ENCODE data around the gene INIP. TPM values are rescaled to one million over a fixed set of nuclear protein-coding genes. Genes with fewer than 3 reads are reported as not detected.

The INIP gene
- total and polyA plus RNA-seq, 2 experiments from 2014 or later = 13.1 to 18.9 TPM

DNA sequence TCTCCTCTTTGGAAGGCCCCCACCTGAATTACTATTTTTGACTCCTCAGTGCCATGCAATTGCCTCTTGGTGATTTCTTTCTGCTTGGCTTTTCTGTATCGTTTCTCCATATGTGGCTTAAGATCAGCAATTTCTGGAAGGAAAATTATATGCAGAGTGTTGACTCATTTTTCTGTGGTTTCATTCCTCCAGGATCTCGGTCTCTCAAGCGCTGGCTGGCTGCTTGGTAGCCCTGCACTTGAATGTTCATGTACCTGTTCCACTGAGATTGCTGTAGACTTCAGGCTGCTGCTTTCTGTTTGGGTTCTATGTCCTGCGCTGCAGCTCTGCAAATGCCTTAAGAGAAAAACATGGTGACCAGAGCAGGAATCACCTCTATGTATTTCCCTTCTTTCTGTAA is 77.6 kb downstream of the INIP start:
- DNase-seq (ENCODE audit: low read depth in 1 of 2, low spot score in 1 of 2) = no peak
- H3K27ac ChIP-seq = no peak overlapping the region
- no peaks in the 10 kb centered on the region for H3K27me3 ChIP-seq
- TF ChIP-seq, protein P1, sequence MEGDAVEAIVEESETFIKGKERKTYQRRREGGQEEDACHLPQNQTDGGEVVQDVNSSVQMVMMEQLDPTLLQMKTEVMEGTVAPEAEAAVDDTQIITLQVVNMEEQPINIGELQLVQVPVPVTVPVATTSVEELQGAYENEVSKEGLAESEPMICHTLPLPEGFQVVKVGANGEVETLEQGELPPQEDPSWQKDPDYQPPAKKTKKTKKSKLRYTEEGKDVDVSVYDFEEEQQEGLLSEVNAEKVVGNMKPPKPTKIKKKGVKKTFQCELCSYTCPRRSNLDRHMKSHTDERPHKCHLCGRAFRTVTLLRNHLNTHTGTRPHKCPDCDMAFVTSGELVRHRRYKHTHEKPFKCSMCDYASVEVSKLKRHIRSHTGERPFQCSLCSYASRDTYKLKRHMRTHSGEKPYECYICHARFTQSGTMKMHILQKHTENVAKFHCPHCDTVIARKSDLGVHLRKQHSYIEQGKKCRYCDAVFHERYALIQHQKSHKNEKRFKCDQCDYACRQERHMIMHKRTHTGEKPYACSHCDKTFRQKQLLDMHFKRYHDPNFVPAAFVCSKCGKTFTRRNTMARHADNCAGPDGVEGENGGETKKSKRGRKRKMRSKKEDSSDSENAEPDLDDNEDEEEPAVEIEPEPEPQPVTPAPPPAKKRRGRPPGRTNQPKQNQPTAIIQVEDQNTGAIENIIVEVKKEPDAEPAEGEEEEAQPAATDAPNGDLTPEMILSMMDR (IDR thresholded peaks at IDR 0.05; ENCODE audit: low read depth, low read length) = no peak
- H3K9me3 ChIP-seq (ENCODE audit: low read depth) = no peaks in the 10 kb centered on the region
- H3K4me3 ChIP-seq = no peak overlapping the region
- H3K36me3 ChIP-seq = no peaks in the 10 kb centered on the region
- H3K4me1 ChIP-seq (ENCODE audit: low read depth) = peaks cover 7% of the 10 kb centered on the region

Other genes starting within 250 kb of the INIP start
- 10.9 and 20.1 TPM in 2 replicates for gene KIAA1958, start 231.3 kb downstream of the INIP start, total RNA-seq
- 9.9 and 16.6 TPM in 2 replicates for gene KIAA1958, start 231.3 kb downstream of the INIP start, polyA plus RNA-seq
- 5.9 and 8.3 TPM in 2 replicates for gene SNX30, start 32.6 kb upstream of the INIP start, total RNA-seq
- 3.1 and 3.4 TPM in 2 replicates for gene SNX30, start 32.6 kb upstream of the INIP start, polyA plus RNA-seq
- not detected in 2 replicates for gene SLC46A2, start 172.8 kb upstream of the INIP start, total RNA-seq
- gene SLC46A2, start 172.8 kb upstream of the INIP start, polyA plus RNA-seq = 0.10 TPM in 1 of 2 replicates, not detected in the other